B cell (primary cell): ENCODE results near the gene NUP85. TPM values are rescaled to one million over a fixed set of nuclear protein-coding genes. Genes with fewer than 3 reads are reported as not detected.

Experiments
- ATAC-seq: fragments of 200-7000 bp; cut with Tn5 transposase; one replicate; pipeline ENCODE4 v1.10.0; 2021; ENCODE audit warnings: low read depth, mild to moderate bottlenecking, moderate number of reproducible peaks, moderate library complexity
- CTCF ChIA-PET: fragments of 350-600 bp; sonication (Branson Sonifier 250); formaldehyde crosslinking; loops from one replicate; lab custom pipeline; 2021; ENCODE audit warnings: antibody characterized with exemption, inconsistent platforms; lab: Charles Lee
- POLR2A ChIA-PET: fragments of 350-600 bp; sonication (Branson Sonifier 250); formaldehyde crosslinking; loops from one replicate; lab custom pipeline; 2021; ENCODE audit warnings: antibody characterized with exemption; lab: Charles Lee
- DNase-seq: peaks from one replicate; pipeline ENCODE4 v3.0.0; 2013
- H2AFZ ChIP-seq: 2 replicates; pipeline ENCODE4 v1.6.1; 2012; ENCODE audit warnings: mild to moderate bottlenecking, low read depth, low read length; ENCODE audit not compliant: insufficient read depth, poor library complexity, severe bottlenecking
- H3K27ac ChIP-seq, 2 donors: 1 replicate in 1 of 2; 2 replicates in 1 of 2; pipeline ENCODE4 v1.5.1; 2012 to 2013; ENCODE audit warnings: low read length in 2 of 2, mild to moderate bottlenecking in 2 of 2, moderate library complexity in 1 of 2
- H3K27me3 ChIP-seq, 4 experiments: fragments of 200-600 bp in 1 of 4; sonication (generic) in 1 of 4; replicated peaks in 1 of 4; 1 replicate in 2 of 4; 2 replicates in 2 of 4; pipeline versions ENCODE4 v1.6.1 to v1.7.0; 2013 to 2016; ENCODE audit warnings: low read length in 3 of 4, mild to moderate bottlenecking in 2 of 4, mixed read lengths in 1 of 4, moderate library complexity in 1 of 4; ENCODE audit not compliant: insufficient read depth in 4 of 4, control insufficient read depth in 3 of 4; ENCODE audit errors: control extremely low read depth in 1 of 4
- H3K36me3 ChIP-seq, 2 experiments: replicated peaks in 1 of 2; 1 replicate in 1 of 2; 2 replicates in 1 of 2; pipeline versions ENCODE4 v1.6.1 to v1.7.1; 2013; ENCODE audit warnings: low read length in 1 of 2; ENCODE audit not compliant: insufficient read depth in 2 of 2, control insufficient read depth in 1 of 2; ENCODE audit errors: control extremely low read depth in 1 of 2, extremely low read depth in 1 of 2
- H3K4me1 ChIP-seq, 2 donors: fragments of 200-600 bp in 1 of 2; sonication (generic) in 1 of 2; 1 replicate in 1 of 2; 2 replicates in 1 of 2; pipeline versions ENCODE4 v1.5.1 to v1.6.1; 2013 to 2017; ENCODE audit warnings: low read length in 2 of 2; ENCODE audit not compliant: control insufficient read depth in 2 of 2, insufficient read depth in 2 of 2
- H3K4me2 ChIP-seq: replicated peaks from 2 replicates; pipeline ENCODE3; 2012; ENCODE audit warnings: mild to moderate bottlenecking, low read depth, low read length; ENCODE audit not compliant: poor library complexity, severe bottlenecking
- H3K4me3 ChIP-seq, 5 experiments: fragments of 200-600 bp in 1 of 5; sonication (generic) in 1 of 5; 1 replicate in 3 of 5; 2 replicates in 2 of 5; pipeline versions ENCODE4 v1.5.1 to v1.7.0; 2011 to 2016; ENCODE audit warnings: low read length in 4 of 5, mild to moderate bottlenecking in 4 of 5, low read depth in 2 of 5, control low read depth in 1 of 5, moderate library complexity in 1 of 5; ENCODE audit not compliant: insufficient read depth in 1 of 5; ENCODE audit errors: control extremely low read depth in 1 of 5, extremely low read depth in 1 of 5
- H3K79me2 ChIP-seq: fragments of 200-600 bp; sonication (generic); one replicate; pipeline ENCODE4 v1.6.0; 2016; ENCODE audit warnings: low read length; ENCODE audit not compliant: control insufficient read depth, insufficient read depth
- H3K9ac ChIP-seq: fragments of 200-600 bp; sonication (generic); 2 replicates; pipeline ENCODE4 v1.6.1; 2017; ENCODE audit warnings: mild to moderate bottlenecking, low read length, moderate library complexity
- H3K9me3 ChIP-seq, 3 donors: one replicate each; pipeline versions ENCODE4 v1.6.1 to v1.7.1; 2013; ENCODE audit warnings: low read length in 2 of 3; ENCODE audit not compliant: control insufficient read depth in 2 of 3, insufficient read depth in 1 of 3; ENCODE audit errors: control extremely low read depth in 1 of 3
- H4K20me1 ChIP-seq: 2 replicates; pipeline ENCODE4 v1.6.0; 2012; ENCODE audit warnings: mild to moderate bottlenecking, low read length; ENCODE audit not compliant: insufficient read depth, control insufficient read depth, poor library complexity, severe bottlenecking
- H3K27ac Mint-ChIP-seq: one replicate; pipeline ENCODE4 v1.8.0; 2021; ENCODE audit warnings: mixed read lengths
- H3K27me3 Mint-ChIP-seq: one replicate; pipeline ENCODE4 v1.8.0; 2021; ENCODE audit warnings: mixed read lengths
- H3K4me1 Mint-ChIP-seq: one replicate; pipeline ENCODE4 v1.8.0; 2021; ENCODE audit warnings: mixed read lengths
- H3K4me3 Mint-ChIP-seq: one replicate; pipeline ENCODE4 v1.8.0; 2021; ENCODE audit warnings: mixed read lengths
- H3K9me3 Mint-ChIP-seq: one replicate; pipeline ENCODE4 v1.8.0; 2022; ENCODE audit warnings: mixed read lengths; ENCODE audit not compliant: insufficient read depth
- EZH2 ChIP-seq: IDR thresholded peaks from 2 replicates; pipeline ENCODE4 v1.6.1; 2012; ENCODE audit warnings: borderline replicate concordance, low read depth, mild to moderate bottlenecking, moderate library complexity, low read length; ENCODE audit not compliant: insufficient read depth, poor library complexity, severe bottlenecking
- WGBS: methylation state at CpG from one replicate; pipeline ENCODE4 v1.1.5; 2013; ENCODE audit warnings: missing lambda C conversion rate; ENCODE audit not compliant: insufficient coverage; 5-methylcytosine and 5-hydroxymethylcytosine counted together
- intact Hi-C: fragments of 100-400 bp; cut with micrococcal nuclease; formaldehyde crosslinking; loops from one replicate; pipeline ENCODE4 v1.10.0; 2022
- polyA plus RNA-seq: library from polyadenylated mRNA; depleted of rRNA; stranded (reverse); fragments of >200 nt; gene quantifications from 2 replicates; pipeline ENCODE4 v1.2.3, GENCODE V29; 2012
- total RNA-seq, 2 donors: library from RNA; stranded (reverse); fragments of 120-200 nt in 1 of 2; gene quantifications; 1 replicate in 1 of 2; 2 replicates in 1 of 2; pipeline versions ENCODE4 v1.2.3 to v1.2.4, GENCODE V29; 2013 to 2022
- TF ChIP-seq, protein P1 (sequence below): fragments of 200-600 bp; IDR thresholded peaks from one replicate; pipeline ENCODE4 v1.8.0; 2022; ENCODE audit warnings: antibody characterized with exemption, mild to moderate bottlenecking

NUP85 gene
- total and polyA plus RNA-seq, 2 donors (not counting 1 experiment from before 2014, with no cell fraction given) = 97.5 to 142 TPM

GRCh38 chr17:75270218-75270965, 64.9 kb downstream of the NUP85 start:
- Mint-ChIP-seq H3K27ac (peak overlapping the region; percentile 89), H3K4me3 (peak overlapping the region; percentile 85), H3K9me3 (no peaks in the 10 kb centered on the region), H3K4me1 (peaks cover 23% of the 10 kb centered on the region), H3K27me3 (no peaks in the 10 kb centered on the region)
- Histone ChIP-seq H3K9me3 (no peaks in the 10 kb centered on the region), H3K79me2 (peaks cover 24% of the 10 kb centered on the region), H3K4me2 (peak overlapping the region; percentile 95), H4K20me1 (no peaks in the 10 kb centered on the region), H3K36me3 (peaks cover 0 to 29% of the 10 kb centered on the region in 2 experiments), H3K27ac (peak overlapping the region; percentile 84 to 90), H3K4me1 (peaks cover 17 to 28% of the 10 kb centered on the region in 2 donors), H3K27me3 (no peaks in the 10 kb centered on the region), H2AFZ (peak overlapping the region; percentile 89), H3K9ac (peak overlapping the region; percentile 86), H3K4me3 (peak overlapping the region; percentile 27 to 98 (median 94))
- DNase-seq = no peak
- TF ChIP-seq EZH2 = no peak
- TF ChIP-seq, protein P1, sequence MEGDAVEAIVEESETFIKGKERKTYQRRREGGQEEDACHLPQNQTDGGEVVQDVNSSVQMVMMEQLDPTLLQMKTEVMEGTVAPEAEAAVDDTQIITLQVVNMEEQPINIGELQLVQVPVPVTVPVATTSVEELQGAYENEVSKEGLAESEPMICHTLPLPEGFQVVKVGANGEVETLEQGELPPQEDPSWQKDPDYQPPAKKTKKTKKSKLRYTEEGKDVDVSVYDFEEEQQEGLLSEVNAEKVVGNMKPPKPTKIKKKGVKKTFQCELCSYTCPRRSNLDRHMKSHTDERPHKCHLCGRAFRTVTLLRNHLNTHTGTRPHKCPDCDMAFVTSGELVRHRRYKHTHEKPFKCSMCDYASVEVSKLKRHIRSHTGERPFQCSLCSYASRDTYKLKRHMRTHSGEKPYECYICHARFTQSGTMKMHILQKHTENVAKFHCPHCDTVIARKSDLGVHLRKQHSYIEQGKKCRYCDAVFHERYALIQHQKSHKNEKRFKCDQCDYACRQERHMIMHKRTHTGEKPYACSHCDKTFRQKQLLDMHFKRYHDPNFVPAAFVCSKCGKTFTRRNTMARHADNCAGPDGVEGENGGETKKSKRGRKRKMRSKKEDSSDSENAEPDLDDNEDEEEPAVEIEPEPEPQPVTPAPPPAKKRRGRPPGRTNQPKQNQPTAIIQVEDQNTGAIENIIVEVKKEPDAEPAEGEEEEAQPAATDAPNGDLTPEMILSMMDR = no peak
- ATAC-seq = peak; percentile 41
- POLR2A ChIA-PET = interaction anchor here (0.5 to 4.2 kb wide), 17 partner anchors 9 to 397 kb away, joined by 3 to 40 read pairs (median 3); partner anchors contain the start of genes GGA3, GRB2, MRPS7 and NUP85
- CTCF ChIA-PET = interaction anchor here (0.6 to 3.7 kb wide), 43 partner anchors 9 to 493 kb away, joined by 3 to 62 read pairs (median 4); partner anchors contain the start of genes FDXR, GGA3, GRB2 and LLGL2
- intact Hi-C loops = loop anchor here (2.0 kb wide), 1 partner anchor 28 kb away; no protein-coding TSS in a partner anchor
- 2% methylated on average over 47 of the region's 47 CpGs for WGBS

DNA sequence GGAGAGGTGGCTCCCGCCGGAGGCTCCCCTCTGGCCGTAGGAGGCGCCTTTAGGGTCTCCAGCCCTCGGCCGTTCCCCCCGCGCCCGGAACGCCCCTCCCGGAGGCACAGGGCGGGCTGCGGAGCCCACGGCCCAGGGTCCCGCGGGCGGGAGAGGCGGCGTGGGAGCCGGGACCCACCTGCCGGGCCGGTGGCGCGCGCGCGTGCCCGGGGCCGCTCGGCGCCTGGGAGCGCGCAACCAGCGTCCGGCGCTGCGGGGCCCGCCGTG, 65.4 kb downstream of the NUP85 start, which contains the start of gene MIF4GD:
TSS of gene MIF4GD (minus strand) at position 266 of the 267 bp plus-strand sequence. CDS start 1,036 bp downstream, outside the sequence.
- H3K27ac Mint-ChIP-seq = peak within 1 kb of the TSS; percentile 89
- under 1% methylated on average over 39 of the region's 39 CpGs for WGBS
- H3K27me3 Mint-ChIP-seq = no peaks in the 10 kb centered on the region
- no peaks in the 10 kb centered on the region for H4K20me1 ChIP-seq
- DNase-seq (no peak), ATAC-seq (no peak)
- H3K79me2 ChIP-seq = peaks cover 23% of the 10 kb centered on the region
- no peaks in the 10 kb centered on the region for H3K9me3 Mint-ChIP-seq
- ChIA-PET CTCF (interaction anchor here (0.6 to 3.7 kb wide), 41 partner anchors 10 to 492 kb away, joined by 3 to 62 read pairs (median 4); partner anchors contain the start of genes FDXR, GGA3, GRB2 and LLGL2), POLR2A (interaction anchor here (0.5 to 4.2 kb wide), 20 partner anchors 9 to 587 kb away, joined by 3 to 40 read pairs (median 4); partner anchors contain the start of genes GGA3, GRB2, MRPS7 and NUP85)
- TF ChIP-seq EZH2 = no peak
- TF ChIP-seq, protein P1 = no peak
- peak within 1 kb of the TSS; percentile 27 to 98 (median 94) for H3K4me3 ChIP-seq
- peak within 1 kb of the TSS; percentile 95 for H3K4me2 ChIP-seq
- H3K9me3 ChIP-seq = no peaks in the 10 kb centered on the region
- H2AFZ ChIP-seq = peak within 1 kb of the TSS; percentile 93
- peaks cover 23% of the 10 kb centered on the region for H3K4me1 Mint-ChIP-seq
- peak within 1 kb of the TSS; percentile 84 to 90 for H3K27ac ChIP-seq
- H3K4me1 ChIP-seq = peaks cover 17 to 28% of the 10 kb centered on the region in 2 donors
- peaks cover 0 to 24% of the 10 kb centered on the region in 2 experiments for H3K36me3 ChIP-seq
- H3K4me3 Mint-ChIP-seq = peak within 1 kb of the TSS; percentile 88
- intact Hi-C loops = loop anchor here (1.0 to 2.0 kb wide), 8 partner anchors 10 to 310 kb away; partner anchors contain the start of genes GGA3, GRB2, MRPS7 and NUP85
- peak within 1 kb of the TSS; percentile 88 for H3K9ac ChIP-seq
- H3K27me3 ChIP-seq = no peaks in the 10 kb centered on the region
